PC-9 (cell line): ENCODE measurements around the gene DPP10.

Experiments
- EZH2 ChIP-seq: fragments of 200-600 bp; sonication (generic); IDR thresholded peaks from 2 replicates; pipeline ENCODE4 v1.8.0; 2017; ENCODE audit warnings: antibody characterized with exemption, low read depth
- TF ChIP-seq, protein P1 (sequence below): fragments of 200-600 bp; sonication (generic); conservative IDR thresholded peaks from 2 replicates; pipeline ENCODE4 v1.6.1; 2017; ENCODE audit warnings: mixed run types, antibody characterized with exemption, mild to moderate bottlenecking, moderate library complexity

- TF ChIP-seq, protein P1, sequence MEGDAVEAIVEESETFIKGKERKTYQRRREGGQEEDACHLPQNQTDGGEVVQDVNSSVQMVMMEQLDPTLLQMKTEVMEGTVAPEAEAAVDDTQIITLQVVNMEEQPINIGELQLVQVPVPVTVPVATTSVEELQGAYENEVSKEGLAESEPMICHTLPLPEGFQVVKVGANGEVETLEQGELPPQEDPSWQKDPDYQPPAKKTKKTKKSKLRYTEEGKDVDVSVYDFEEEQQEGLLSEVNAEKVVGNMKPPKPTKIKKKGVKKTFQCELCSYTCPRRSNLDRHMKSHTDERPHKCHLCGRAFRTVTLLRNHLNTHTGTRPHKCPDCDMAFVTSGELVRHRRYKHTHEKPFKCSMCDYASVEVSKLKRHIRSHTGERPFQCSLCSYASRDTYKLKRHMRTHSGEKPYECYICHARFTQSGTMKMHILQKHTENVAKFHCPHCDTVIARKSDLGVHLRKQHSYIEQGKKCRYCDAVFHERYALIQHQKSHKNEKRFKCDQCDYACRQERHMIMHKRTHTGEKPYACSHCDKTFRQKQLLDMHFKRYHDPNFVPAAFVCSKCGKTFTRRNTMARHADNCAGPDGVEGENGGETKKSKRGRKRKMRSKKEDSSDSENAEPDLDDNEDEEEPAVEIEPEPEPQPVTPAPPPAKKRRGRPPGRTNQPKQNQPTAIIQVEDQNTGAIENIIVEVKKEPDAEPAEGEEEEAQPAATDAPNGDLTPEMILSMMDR, result no peak
- no peak for TF ChIP-seq EZH2
Measured at GRCh38 chr2:115161081-115161770, 718.8 kb downstream of the DPP10 start.
